ENCODE measurements around the gene STK24.

STK24 gene

GRCh38 chr13:98541191-98541590 is 35.7 kb downstream of the STK24 start:
- H3K27me3 ChIP-seq (ENCODE audit: insufficient read depth, low read depth, severe bottlenecking), result no peaks in the 10 kb centered on the region
- no peak for TF ChIP-seq CTCF (IDR thresholded peaks at IDR 0.05; ENCODE audit: low read depth, low read length)
- H3K4me3 ChIP-seq (ENCODE audit: low read depth, low read length), result no peak overlapping the region
- H3K9me3 ChIP-seq (ENCODE audit: severe bottlenecking), result no peaks in the 10 kb centered on the region
- no peak for DNase-seq
- no peak overlapping the region for H3K27ac ChIP-seq
- peaks cover 8% of the 10 kb centered on the region; the same call in 1 of the 2 replicates for H3K36me3 ChIP-seq

- H3K27me3 ChIP-seq (ENCODE audit: insufficient read depth, low read depth, severe bottlenecking), result no peaks in the 10 kb centered on the region
- H3K27ac ChIP-seq, result no peak overlapping the region
- no peak for DNase-seq
Measured at GRCh38 chr13:98540476-98540875, 36.4 kb downstream of the STK24 start.

GRCh38 chr13:98539666-98540065 is 37.2 kb downstream of the STK24 start:
- H3K36me3 ChIP-seq, result peaks cover 13% of the 10 kb centered on the region
- TF ChIP-seq CTCF (IDR thresholded peaks at IDR 0.05; ENCODE audit: low read depth, low read length), result no peak
- DNase-seq, result no peak
- no peaks in the 10 kb centered on the region for H3K27me3 ChIP-seq (ENCODE audit: insufficient read depth, low read depth, severe bottlenecking)
- H3K27ac ChIP-seq, result no peak overlapping the region
- H3K9me3 ChIP-seq (ENCODE audit: severe bottlenecking), result no peaks in the 10 kb centered on the region
- no peak overlapping the region for H3K4me3 ChIP-seq (ENCODE audit: low read depth, low read length)

More at GRCh38 chr13:98540476-98540875, 36.4 kb downstream of the STK24 start:
- H3K9me3 ChIP-seq (ENCODE audit: severe bottlenecking), result no peaks in the 10 kb centered on the region
- no peak overlapping the region for H3K4me3 ChIP-seq (ENCODE audit: low read depth, low read length)
- TF ChIP-seq CTCF (IDR thresholded peaks at IDR 0.05; ENCODE audit: low read depth, low read length), result no peak
- peaks cover 12% of the 10 kb centered on the region for H3K36me3 ChIP-seq

- no peaks in the 10 kb centered on the region for H3K9me3 ChIP-seq (ENCODE audit: severe bottlenecking)
- no peak overlapping the region; the same call in 1 of the 2 replicates for H3K27ac ChIP-seq
- no peak for TF ChIP-seq CTCF (IDR thresholded peaks at IDR 0.05; ENCODE audit: low read depth, low read length)
- peaks cover 13% of the 10 kb centered on the region for H3K36me3 ChIP-seq
- no peak for DNase-seq
- no peaks in the 10 kb centered on the region for H3K27me3 ChIP-seq (ENCODE audit: insufficient read depth, low read depth, severe bottlenecking)
- no peak overlapping the region for H3K4me3 ChIP-seq (ENCODE audit: low read depth, low read length)
Measured at GRCh38 chr13:98538876-98539275, 38.0 kb downstream of the STK24 start.

- H3K27ac ChIP-seq, result no peak overlapping the region
- TF ChIP-seq CTCF (IDR thresholded peaks at IDR 0.05; ENCODE audit: low read depth, low read length), result no peak
- H3K9me3 ChIP-seq (ENCODE audit: severe bottlenecking), result no peaks in the 10 kb centered on the region
- no peak overlapping the region for H3K4me3 ChIP-seq (ENCODE audit: low read depth, low read length)
- H3K36me3 ChIP-seq, result peaks cover 13% of the 10 kb centered on the region
- DNase-seq, result no peak
- no peaks in the 10 kb centered on the region for H3K27me3 ChIP-seq (ENCODE audit: insufficient read depth, low read depth, severe bottlenecking)
Measured at GRCh38 chr13:98537740-98538139, 39.2 kb downstream of the STK24 start.

- no peak overlapping the region for H3K4me3 ChIP-seq (ENCODE audit: low read depth, low read length)
- no peak for TF ChIP-seq CTCF (IDR thresholded peaks at IDR 0.05; ENCODE audit: low read depth, low read length)
- H3K9me3 ChIP-seq (ENCODE audit: severe bottlenecking), result no peaks in the 10 kb centered on the region
- H3K27ac ChIP-seq, result no peak overlapping the region
- peaks cover 13% of the 10 kb centered on the region for H3K36me3 ChIP-seq
- H3K27me3 ChIP-seq (ENCODE audit: insufficient read depth, low read depth, severe bottlenecking), result no peaks in the 10 kb centered on the region
- DNase-seq, result no peak
Measured at GRCh38 chr13:98537306-98537705, 39.6 kb downstream of the STK24 start.
